Hematopoietic multipotent progenitor cell treated with erythropoietin and hydrocortisone succinate and interleukin-3 and kit ligand, for 15 days (in vitro differentiated cells): Measurements from ENCODE around the gene TNS3.

ENCODE experiments used
- DNase-seq: peaks from one replicate; pipeline ENCODE4 v3.0.0-alpha.2; 2015; ENCODE audit warnings: low spot score

The TNS3 gene

DNA sequence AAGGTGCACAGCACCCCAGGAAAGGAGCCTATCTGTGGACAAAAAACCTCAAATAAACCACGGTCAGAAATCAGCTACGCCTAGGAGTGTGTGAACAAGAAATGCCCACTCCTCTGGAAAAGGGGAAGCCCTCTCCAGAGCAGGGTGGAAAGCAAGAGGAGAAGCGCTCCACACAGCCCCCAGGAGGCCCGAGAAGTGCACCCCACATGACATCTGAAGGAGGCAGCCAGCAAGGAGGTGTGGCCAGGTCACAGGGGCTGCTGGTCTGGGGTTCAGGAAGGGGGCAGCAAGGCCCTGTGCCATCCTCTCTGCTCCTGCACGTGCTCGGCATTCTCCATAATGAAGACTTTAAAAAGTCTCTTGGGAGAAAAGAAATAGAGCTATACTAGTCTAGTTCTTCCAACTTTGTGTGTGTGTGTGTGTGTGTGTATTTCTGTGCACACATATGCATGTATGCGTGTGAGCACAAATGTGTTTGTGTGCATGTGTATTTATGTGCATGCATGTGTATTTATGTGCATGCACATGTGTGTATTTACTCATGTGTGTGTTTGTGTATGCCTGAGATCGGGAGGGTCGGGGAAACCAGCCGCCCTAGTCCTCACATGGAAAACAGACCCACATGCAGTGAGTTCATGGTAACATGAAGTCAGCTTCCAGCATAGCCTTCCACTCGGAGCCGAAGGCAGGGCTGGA, 76.5 kb downstream of the TNS3 start:
- DNase-seq, result no peak

DNA sequence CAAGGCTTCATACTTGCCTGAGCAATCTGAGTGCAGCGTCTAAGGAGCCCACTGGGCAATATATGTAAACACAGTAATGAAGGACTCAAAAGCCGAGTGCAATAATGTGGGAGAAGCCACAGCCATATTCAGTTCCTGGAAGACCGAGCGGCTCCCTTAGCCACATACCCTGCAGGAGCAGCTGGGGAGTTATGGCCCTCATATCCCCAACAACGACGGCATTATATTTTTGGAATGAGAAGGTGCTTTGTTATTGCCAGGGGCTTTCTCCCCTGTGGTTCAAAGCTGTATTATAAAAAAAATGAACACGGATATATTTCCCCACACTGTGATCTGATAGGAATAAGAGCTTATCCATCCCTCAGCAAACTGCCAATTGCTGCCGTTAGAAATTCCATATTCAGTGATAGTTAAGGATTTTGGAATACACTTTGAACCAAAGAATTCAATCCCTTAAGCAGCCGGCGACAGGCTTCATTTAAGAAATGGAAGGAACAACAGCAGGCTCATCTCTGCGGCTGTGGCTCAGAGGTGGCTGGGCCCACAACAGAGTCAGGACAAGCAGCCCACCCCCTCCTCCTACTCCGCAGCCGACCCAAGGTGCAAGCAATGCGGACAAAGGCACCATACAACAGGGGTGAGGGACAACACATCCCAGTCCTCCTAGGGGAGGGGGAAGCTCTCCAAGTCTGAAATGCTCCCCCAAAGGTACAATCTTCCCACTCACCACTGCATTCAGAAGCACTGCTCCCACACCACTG, 77.2 kb downstream of the TNS3 start:
- no peak for DNase-seq

DNA sequence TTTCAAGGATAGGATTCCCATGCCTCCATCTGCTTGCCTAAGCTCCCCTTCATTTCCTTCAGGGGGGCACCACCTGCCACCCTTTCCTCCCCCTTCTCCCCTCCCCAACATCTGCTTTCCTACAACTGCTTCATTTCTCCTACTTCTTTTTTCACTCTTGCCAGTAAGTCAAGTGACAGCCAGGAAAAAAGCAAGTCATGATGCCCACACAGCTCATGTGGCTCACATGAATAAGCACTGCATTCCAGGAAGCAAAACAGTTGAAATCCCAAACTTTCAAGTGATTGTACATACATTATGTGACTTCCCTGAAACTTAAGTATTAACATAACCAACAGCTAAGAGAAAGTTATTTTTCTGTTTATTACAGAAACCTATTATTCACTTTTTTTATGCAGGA, 78.6 kb downstream of the TNS3 start:
- DNase-seq, result peak; percentile 28

DNA sequence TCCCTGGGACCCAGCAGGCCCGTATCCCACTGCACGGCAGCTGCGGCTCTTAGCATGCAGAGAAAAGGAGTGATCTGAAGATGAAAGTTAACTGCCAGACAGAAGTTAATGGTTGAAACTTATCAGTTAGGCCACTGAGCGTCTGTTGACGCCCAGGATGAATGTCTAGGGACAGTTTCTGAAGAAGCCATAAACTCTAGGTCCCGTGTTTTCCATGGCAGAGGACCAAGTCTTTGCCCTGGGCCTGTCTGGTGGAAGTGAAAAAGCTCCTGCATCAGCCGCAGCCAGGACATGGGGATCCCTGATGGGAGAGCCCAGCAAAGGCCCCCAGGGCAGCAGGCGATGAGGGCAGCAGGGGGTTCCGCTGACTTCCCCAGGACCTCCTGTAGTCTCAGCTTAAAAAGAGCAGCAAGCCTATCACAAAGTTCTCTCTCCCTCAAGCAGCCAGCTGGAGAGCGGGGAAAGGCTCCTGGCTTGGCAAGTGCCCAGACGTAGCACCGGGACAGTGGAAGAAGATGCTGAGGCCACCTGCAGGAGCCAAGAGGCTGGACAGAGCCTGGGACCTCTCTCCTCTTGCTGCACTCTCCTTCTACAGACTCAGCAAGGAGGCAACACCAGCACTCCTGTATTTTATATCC, 79.6 kb downstream of the TNS3 start:
- peak; percentile 23 for DNase-seq

DNA sequence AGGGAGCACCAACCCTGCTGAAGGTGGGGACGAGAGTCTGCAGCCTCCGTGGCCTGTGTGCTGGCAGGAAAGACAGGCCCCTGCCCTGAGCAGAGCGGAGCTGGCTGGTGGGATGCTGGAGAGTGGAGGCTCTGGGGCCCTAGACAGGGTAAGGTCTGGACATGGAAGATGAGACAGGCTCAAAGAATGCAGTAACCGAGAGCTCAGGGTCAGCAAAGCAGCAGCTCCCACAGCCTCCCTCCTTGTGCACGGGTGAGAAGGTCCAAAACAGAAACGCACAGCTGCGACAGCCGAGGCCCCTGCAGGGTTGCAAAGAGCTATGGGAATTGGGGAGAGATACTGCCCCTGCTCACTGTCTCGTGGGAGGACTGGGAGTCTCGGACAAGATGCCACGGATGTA, 80.5 kb downstream of the TNS3 start:
- DNase-seq, result no peak

DNA sequence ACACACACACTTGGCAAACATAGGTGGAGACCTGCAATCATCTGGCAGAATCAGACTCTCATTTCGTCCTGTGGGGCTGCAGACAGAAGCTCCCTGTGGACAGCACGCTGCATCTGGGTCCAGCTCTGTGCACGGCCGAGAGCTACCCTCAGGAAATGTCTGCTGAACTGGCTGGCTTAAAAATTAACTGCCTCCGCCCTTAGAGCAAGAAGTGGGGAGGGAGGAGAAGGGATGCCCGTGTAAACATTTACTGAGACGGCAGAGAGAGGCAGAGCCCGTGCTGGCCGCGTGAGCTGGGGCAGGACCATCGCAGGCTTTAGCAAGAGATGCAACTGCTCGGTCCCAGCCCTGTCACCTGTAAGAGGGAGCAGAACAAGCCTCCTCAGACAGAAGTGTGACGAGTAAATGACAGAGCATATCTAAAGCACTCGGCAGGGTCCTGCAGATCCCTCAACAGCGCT, 81.8 kb downstream of the TNS3 start:
- DNase-seq, result no peak

DNA sequence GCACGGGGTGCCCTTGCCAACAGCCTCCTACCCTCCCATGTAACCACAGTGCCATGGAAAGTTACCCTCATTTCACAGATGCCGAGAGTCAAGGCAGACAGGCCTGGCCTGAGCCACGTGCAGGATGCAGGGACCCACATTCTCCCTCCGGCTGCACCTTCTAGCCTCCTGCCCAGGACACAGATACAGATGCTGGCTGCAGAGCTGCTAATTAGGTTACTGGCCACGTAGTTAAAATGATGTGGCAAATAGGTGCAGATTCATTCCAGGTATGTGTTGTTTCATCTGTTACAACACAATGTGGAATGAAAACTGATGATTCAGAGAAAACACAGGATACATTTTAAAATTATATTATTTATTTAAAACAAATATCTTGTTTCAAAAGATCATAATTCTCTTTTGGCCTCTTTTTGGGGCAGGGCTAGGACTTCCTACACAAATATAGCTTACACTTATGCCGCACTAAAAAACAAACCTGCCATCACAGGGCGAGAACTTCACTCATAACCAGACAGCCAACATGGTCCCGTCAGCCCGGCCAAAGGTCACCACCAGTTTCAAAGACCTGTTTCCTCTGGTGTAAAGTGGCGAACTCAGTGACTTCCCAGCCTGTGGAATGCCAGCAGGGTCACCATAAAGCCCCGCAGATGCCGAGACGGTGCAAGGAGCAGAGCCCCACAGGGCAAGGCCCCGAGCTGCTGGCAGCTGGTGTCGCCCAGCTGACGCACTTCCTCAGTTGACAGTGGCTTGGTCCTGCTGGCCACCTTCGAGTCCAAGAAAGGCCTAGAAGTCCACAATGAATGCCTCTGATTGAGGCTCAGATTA, 83.5 kb downstream of the TNS3 start:
- no peak for DNase-seq

DNA sequence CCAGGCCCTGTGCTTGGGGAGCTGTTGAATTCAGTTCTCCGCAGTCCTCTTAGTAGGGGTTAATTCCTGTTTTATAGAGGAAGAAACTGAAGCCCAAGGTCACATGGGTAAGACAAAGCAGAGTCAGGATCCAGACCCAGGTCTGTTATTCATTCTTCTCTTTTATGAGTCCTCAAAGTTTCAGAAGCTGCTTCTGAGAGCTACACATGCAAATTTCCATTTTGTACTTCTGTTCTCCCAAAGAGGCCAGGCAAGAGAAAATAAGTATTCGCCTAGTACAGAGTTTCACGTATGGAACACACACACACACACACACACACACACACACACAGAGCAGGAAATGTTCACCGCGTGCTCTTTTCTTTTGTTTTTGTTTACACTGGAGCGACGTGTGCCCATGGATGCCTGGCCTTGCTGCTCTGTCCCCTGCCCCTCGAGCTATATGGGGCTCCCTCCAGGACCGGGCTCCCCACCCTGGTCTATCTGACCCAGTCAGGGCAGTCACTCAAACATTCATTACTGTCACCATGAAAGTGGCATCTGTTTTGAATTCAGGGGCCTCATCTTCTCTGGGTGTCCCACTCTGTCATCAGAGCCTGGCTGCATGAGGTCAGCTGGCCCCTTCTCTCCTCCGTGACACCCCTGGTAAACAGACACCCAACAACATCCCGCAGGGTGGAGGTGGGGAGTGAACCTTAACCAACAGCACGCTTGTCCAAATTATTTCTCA, 84.4 kb downstream of the TNS3 start:
- DNase-seq, result no peak

DNA sequence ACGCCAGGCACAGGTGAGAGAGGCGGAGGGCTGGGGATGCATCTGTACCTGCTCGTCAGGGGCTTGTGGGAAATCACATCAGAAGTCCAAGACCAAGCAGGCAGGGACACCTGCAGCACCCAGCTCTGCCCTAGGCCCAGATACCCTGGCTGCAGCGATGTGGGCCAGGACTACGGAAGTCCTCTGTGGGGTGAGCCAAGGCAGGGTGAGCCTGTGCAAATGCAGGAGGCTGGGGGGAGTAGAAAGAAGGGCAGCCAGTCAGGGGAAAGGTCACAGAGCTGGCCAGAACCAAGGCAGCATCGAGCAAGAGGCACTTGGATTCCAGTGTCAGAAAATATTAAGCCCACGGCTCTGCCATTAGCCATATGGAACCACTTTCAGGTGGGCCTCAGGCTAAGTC, 85.2 kb downstream of the TNS3 start:
- no peak for DNase-seq

DNA sequence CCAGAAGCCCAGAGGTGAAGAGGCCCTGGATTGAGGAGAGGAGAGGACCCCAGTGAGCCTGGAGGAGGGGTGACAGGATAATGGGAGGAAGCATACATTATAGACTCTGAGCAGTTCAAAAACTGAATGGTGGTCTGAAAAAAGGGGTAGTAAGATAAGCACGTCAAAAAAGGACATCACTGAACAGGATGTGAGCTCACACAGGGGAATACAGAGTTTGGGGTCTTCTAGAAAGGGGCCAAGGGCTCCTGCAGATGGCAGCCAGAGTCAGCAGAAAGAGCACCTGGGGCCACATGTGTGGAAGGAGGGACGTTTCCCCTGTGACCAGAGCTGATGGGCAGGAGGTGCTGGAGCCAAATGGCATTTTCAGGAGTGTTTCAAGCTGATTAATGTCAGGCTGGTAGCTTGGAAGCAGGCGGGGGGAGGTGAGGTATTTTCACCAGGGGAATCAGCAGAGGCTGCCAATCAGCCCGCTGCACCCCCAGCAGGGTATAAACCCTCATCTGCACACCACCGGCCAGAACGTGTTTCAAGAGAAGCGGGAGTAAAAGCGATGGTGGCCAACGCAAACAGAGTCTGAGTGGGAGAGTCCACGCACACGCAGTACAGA, 85.8 kb downstream of the TNS3 start:
- DNase-seq, result no peak

DNA sequence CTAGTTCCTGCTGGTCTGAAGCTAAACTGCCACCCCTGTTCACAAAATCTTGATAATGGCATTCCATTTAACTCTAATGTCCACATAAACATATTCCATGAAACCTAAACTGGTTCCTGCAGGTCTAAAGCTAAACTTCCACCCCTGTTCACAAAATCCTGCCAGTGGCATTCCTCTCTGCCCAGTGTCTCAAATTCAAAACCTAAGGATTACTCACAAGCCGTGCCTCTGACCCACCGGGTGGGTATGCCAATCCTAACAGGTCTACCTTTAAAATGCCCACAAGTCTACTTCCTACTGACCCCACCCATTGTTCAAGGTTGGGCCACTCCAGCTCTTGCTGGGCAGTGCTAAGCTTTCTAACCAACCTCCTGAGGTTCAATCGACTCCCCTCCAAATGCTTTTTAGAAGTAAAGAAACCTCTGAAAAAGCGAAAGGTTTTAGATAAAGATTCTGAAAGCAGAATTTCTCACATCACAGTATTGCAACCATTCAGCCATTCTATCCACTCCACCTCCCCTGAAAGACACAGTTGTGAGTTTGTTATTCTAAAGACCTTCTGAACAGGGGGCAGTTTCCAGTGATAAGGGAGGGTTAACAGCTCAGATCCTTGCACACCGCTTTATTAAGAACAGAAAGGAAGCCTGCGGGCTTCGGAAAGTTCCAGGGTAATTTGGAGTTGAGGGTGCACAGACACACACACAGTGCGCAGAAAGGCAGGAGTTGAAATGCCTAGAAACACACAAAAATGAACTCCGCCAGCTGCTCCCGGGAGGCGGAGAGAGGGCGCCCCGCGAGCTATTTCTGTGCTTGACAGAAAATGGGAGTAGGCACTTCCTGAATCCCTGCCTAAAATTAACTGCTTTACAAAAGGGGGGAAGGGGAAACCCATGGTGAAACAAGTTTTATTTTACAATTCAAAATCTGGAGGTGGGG, 87.7 kb downstream of the TNS3 start:
- no peak for DNase-seq

DNA sequence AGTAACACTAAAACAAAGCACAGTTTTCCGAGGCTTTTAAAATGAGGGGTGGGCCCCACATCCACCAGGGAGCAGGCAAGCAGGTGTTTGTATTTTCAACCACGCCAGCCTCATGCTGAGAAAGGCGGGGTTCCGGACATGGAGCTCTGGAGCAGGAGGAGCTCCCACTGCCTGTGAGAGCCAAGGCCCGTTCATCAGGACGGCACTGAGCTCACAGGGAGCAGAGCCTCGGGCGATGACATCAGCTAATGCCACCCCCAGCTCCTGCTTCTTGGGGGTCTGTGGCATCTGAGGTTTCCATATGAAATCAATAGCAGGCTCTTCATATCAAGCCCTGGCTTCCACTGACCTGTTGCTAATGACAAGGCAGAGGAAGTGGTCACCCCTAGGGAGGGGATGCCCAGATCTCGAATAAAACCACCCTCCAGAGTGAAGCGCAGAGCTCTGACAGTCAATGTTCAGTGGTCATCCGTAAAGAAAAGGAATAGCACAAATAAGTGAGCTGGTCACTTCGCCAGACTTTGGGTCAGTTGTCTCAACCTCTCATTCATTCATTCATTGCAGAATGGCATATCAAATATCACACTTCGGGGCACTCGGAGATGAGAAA, 89.1 kb downstream of the TNS3 start:
- DNase-seq, result no peak

DNA sequence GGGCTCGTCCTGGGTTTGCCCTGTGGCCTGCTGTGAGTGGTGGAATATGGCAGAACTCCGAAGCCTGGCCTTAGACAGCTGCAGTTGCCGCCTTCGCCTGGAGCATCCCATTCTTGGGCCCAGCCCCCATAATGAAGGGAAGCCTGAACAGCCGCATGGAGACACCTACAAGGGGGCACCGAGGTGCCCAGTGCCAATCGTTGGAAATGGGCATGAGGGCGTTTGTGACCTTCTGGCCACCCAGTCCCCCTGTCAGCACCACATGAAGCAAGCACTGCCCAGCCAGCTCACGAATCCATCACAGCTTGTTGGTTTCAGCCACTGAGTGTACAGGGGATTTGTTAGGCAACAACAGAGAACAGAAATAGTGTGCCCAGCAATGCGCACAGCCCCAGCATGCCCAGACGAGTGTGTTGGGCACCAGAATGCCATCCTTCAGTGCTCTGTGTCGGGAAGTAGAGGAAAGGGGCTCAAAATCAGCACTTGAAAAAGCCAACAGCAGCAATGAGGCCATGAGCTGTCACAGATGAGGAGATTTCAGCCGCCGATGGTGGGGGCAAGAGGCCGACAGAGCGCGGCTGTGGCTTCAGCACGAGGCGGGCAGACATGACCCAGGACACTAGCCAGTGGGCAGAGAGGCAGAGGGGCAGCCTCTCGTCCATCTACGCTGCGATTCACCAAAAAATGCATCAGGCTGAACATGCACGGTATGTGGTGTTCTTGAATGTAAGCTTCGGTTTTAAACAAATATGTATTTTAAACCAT, 91.2 kb downstream of the TNS3 start:
- DNase-seq, result no peak

DNA sequence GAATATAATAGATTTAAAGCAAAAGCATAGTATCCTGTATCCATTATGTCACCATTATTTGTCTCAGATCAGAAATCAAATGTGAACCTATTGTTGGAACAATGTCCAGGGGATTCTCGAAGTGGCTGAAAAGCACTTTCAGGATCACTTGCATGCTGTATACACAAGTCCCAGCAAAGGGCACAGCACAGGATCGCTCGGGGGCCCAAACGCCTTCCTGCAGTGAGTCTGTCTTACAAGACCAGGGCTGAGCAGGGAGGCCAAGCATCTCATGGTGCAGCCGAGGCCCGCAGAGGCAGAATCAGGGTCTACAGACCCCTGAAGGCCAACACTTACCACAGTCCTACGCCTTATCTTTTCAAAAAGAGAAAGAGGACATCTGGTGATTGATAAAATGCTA, 92.3 kb downstream of the TNS3 start:
- DNase-seq, result no peak

DNA sequence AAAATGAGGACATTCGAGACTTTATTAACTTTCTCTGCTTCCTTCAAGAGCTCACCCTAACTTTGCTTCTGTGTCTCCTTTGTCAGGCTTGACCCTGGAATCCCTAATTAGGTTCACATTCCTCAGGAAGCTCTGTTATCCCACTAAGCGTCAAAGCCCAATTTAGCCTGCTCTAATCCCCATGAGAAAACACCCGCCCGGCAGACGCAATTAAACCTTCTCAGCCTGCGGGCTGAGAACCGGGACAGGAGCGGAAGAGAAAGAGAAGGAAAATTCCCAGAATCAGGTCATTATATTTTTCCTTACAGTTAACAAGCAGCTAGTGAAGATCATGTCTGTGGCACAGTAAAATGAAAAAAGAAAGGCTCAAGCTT, 93.0 kb downstream of the TNS3 start:
- no peak for DNase-seq

DNA sequence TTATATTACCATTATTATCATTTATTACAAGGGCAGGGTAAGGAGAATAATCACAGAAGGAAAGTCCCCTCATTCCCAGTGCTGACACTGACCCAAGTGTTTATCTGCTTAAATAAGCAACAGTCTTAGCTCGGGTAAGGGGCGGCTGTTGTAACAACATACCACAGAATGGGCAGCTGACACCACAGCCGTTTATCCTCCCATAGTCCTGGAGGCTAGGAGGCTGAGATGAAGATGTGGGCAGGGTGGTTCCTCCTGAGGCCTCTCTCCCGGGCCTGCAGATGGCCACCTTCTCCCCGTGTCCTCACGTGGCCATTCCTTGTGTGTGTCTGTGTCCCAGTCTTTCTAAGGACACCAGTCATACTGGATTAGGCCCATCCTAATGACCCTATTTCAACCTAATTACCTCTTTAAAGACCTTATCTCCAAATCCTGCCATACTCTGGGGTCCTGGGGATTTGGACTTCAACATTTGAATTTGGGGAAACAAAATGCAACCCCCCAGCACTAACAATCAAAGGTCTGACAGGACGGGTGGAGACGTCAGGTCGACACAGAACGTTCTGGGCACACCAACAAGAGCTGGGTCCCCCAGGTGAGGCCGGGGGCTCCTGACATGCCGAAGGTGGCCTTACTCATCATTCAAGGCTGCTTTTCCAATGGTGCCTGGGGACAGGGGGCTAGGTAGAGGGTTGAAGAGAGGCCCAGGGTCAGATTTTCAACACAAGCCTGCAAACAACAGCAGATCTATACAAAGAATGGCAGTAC, 93.5 kb downstream of the TNS3 start:
- DNase-seq, result no peak

DNA sequence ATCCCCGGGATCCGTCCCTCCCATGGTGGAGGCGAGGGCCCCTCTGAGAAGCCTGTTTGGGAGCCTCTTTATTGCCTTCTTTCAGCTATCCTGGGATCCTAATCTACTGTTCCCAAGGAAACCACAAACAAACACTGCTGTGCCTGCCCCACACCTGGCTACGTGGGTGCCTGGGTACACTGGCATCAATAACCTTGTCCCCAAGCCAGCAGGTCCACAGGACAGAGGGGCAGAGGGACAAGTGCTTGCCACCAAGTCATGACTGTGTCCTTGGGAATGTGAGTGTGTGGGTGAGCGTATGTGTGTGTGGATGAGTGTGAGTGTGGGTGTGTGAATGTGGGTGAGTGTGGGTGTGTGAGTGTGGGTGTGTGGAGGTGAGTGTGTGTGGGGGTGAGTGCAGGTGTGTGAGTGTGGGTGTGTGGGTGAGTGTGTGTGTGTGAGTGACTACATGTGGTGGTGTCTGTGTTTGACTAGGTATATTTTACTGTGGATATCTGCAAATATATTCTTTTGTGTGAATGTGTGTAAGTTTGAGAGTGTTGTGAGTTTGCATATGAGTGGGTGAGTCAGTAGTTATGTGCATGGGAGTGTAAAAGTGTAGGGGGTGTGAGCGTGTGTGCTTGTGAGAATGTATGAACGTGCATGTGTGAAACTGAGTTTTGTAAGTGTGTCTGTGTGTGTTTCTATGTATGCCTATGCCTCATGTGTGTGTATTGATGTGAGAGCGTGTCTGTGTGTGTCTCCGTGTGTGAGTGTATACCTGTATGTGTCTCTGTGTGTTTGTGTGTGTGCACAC, 96.1 kb downstream of the TNS3 start:
- DNase-seq, result no peak
